DND-41 (cell line): ENCODE measurements around the gene WNK3.

Experiments used
- CTCF ChIP-seq: IDR thresholded peaks from 2 replicates; pipeline ENCODE4 v1.5.1; 2012; ENCODE audit warnings: borderline replicate concordance, low read length, moderate library complexity, mild to moderate bottlenecking; ENCODE audit not compliant: poor library complexity, severe bottlenecking; ENCODE audit errors: extremely low read depth
- EZH2 ChIP-seq: IDR thresholded peaks from 3 replicates; pipeline ENCODE4 v1.6.1; 2012; ENCODE audit warnings: borderline replicate concordance, low read depth, mild to moderate bottlenecking, moderate library complexity, low read length, inconsistent platforms; ENCODE audit not compliant: severe bottlenecking

- no peak for TF ChIP-seq CTCF
- no peak for TF ChIP-seq EZH2
Observed at GRCh38 chrX:54171527-54172250, 186.2 kb downstream of the WNK3 start.
